ENCODE data around the gene RPL12.
A peak's percentile ranks its signal among the peaks of the same experiment; 100 is the strongest.

DNA sequence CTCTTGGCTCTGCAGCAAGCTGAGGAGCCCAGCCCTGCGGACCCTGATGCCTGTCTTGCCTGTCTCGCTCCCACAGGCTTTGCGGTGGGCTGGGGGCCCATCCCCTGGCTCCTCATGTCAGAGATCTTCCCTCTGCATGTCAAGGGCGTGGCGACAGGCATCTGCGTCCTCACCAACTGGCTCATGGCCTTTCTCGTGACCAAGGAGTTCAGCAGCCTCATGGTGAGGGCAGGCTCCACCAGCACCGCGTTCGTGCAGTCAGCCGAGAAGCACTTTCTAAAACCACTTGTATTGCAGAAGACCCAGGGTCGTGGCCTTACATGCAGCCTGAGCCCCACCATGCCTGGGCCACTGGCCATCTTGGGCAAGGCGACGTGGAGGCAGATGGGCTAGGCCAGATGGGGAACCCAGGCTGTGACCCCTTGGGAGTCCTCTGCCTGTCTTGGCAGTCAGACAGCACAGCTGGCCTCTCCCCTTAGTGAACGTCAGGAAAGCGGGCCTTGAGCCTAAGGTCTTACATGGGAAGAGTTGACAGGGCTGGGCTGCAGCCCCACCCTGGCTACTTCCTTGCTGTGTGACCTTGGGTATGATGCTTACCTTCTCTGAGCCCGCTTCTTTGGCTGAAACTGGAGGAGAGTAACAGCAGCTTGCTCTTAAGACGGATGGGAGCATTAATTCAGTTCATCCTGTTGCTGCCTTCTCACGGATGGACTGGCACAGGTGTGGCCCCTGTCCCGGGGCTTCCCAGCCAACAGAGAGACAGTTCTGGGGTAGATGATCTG is 45.7 kb downstream of the RPL12 start:
- TF ChIP-seq MYC (IDR thresholded peaks at IDR 0.05; ENCODE audit: borderline replicate concordance, low read length), result no peak
- TF ChIP-seq, protein P1, sequence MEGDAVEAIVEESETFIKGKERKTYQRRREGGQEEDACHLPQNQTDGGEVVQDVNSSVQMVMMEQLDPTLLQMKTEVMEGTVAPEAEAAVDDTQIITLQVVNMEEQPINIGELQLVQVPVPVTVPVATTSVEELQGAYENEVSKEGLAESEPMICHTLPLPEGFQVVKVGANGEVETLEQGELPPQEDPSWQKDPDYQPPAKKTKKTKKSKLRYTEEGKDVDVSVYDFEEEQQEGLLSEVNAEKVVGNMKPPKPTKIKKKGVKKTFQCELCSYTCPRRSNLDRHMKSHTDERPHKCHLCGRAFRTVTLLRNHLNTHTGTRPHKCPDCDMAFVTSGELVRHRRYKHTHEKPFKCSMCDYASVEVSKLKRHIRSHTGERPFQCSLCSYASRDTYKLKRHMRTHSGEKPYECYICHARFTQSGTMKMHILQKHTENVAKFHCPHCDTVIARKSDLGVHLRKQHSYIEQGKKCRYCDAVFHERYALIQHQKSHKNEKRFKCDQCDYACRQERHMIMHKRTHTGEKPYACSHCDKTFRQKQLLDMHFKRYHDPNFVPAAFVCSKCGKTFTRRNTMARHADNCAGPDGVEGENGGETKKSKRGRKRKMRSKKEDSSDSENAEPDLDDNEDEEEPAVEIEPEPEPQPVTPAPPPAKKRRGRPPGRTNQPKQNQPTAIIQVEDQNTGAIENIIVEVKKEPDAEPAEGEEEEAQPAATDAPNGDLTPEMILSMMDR (IDR thresholded peaks at IDR 0.05), result no peak
- TF ChIP-seq SMC3 (IDR thresholded peaks at IDR 0.05), result no peak
- TF ChIP-seq ZFP36 (IDR thresholded peaks at IDR 0.05; ENCODE audit: borderline replicate concordance, partially characterized antibody), result peak; percentile 3
- TF ChIP-seq POLR2A (IDR thresholded peaks at IDR 0.05; ENCODE audit: low read length), result no peak
- no peak for TF ChIP-seq JUN (IDR thresholded peaks at IDR 0.05)
- TF ChIP-seq, protein P2, sequence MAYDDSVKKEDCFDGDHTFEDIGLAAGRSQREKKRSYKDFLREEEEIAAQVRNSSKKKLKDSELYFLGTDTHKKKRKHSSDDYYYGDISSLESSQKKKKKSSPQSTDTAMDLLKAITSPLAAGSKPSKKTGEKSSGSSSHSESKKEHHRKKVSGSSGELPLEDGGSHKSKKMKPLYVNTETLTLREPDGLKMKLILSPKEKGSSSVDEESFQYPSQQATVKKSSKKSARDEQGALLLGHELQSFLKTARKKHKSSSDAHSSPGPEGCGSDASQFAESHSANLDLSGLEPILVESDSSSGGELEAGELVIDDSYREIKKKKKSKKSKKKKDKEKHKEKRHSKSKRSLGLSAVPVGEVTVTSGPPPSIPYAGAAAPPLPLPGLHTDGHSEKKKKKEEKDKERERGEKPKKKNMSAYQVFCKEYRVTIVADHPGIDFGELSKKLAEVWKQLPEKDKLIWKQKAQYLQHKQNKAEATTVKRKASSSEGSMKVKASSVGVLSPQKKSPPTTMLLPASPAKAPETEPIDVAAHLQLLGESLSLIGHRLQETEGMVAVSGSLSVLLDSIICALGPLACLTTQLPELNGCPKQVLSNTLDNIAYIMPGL (CRISPR knock-in tag; IDR thresholded peaks at IDR 0.05; ENCODE audit: borderline replicate concordance), result no peak
- TF ChIP-seq, protein P3, sequence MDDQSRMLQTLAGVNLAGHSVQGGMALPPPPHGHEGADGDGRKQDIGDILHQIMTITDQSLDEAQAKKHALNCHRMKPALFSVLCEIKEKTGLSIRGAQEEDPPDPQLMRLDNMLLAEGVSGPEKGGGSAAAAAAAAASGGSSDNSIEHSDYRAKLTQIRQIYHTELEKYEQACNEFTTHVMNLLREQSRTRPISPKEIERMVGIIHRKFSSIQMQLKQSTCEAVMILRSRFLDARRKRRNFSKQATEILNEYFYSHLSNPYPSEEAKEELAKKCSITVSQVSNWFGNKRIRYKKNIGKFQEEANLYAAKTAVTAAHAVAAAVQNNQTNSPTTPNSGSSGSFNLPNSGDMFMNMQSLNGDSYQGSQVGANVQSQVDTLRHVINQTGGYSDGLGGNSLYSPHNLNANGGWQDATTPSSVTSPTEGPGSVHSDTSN (IDR thresholded peaks at IDR 0.05), result no peak
- TF ChIP-seq, protein P4, sequence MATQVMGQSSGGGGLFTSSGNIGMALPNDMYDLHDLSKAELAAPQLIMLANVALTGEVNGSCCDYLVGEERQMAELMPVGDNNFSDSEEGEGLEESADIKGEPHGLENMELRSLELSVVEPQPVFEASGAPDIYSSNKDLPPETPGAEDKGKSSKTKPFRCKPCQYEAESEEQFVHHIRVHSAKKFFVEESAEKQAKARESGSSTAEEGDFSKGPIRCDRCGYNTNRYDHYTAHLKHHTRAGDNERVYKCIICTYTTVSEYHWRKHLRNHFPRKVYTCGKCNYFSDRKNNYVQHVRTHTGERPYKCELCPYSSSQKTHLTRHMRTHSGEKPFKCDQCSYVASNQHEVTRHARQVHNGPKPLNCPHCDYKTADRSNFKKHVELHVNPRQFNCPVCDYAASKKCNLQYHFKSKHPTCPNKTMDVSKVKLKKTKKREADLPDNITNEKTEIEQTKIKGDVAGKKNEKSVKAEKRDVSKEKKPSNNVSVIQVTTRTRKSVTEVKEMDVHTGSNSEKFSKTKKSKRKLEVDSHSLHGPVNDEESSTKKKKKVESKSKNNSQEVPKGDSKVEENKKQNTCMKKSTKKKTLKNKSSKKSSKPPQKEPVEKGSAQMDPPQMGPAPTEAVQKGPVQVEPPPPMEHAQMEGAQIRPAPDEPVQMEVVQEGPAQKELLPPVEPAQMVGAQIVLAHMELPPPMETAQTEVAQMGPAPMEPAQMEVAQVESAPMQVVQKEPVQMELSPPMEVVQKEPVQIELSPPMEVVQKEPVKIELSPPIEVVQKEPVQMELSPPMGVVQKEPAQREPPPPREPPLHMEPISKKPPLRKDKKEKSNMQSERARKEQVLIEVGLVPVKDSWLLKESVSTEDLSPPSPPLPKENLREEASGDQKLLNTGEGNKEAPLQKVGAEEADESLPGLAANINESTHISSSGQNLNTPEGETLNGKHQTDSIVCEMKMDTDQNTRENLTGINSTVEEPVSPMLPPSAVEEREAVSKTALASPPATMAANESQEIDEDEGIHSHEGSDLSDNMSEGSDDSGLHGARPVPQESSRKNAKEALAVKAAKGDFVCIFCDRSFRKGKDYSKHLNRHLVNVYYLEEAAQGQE (IDR thresholded peaks at IDR 0.05), result no peak

All from A549 (cell line).